Measurements from ENCODE around the gene MS4A13.

DNA sequence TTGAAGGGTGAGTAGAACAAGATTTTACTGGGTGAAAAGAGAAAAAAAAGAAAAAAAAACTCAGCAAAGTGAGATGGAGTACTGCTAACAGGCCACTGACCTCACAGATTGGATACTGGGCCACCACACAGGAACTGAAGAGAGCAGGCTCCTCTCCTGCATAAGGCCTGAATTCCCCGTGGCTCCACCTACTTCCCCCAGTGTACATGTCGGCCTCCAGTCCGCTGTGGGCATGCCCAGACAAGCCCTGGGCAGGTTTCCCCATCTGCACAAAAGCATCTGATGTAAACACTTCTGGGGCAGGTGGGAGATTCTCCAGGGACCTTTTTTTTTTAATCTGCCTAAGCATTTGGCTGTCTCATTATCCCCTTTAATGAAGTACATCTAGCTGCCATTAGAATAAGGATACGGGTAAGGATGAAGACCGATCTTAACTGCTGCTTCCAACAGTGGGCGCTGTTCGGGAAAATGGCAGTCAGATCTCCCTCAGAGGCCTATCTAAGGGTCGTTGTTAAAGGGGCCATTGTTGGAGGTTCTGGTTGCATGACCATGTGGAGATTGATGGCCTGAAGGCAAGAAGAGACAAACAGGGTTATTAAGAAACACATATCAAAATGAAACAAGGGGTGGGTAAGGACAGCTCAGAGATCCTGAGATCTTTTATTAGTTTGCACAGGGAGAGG, 48.5 kb downstream of the MS4A13 start:
- TF ChIP-seq, protein P1, sequence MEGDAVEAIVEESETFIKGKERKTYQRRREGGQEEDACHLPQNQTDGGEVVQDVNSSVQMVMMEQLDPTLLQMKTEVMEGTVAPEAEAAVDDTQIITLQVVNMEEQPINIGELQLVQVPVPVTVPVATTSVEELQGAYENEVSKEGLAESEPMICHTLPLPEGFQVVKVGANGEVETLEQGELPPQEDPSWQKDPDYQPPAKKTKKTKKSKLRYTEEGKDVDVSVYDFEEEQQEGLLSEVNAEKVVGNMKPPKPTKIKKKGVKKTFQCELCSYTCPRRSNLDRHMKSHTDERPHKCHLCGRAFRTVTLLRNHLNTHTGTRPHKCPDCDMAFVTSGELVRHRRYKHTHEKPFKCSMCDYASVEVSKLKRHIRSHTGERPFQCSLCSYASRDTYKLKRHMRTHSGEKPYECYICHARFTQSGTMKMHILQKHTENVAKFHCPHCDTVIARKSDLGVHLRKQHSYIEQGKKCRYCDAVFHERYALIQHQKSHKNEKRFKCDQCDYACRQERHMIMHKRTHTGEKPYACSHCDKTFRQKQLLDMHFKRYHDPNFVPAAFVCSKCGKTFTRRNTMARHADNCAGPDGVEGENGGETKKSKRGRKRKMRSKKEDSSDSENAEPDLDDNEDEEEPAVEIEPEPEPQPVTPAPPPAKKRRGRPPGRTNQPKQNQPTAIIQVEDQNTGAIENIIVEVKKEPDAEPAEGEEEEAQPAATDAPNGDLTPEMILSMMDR (IDR thresholded peaks at IDR 0.05): no peak
- TF ChIP-seq POLR2A (IDR thresholded peaks at IDR 0.05): no peak

Measured in testis (tissue), 2 donors.